GM19099 (cell line): ENCODE results near the gene SERP2.

Source experiments
- POLR2A ChIP-seq: IDR thresholded peaks from 3 replicates; pipeline ENCODE4 v1.6.1; 2011; ENCODE audit warnings: low read depth; ENCODE audit not compliant: insufficient read length; ENCODE audit errors: extremely low read depth

SERP2 gene

DNA sequence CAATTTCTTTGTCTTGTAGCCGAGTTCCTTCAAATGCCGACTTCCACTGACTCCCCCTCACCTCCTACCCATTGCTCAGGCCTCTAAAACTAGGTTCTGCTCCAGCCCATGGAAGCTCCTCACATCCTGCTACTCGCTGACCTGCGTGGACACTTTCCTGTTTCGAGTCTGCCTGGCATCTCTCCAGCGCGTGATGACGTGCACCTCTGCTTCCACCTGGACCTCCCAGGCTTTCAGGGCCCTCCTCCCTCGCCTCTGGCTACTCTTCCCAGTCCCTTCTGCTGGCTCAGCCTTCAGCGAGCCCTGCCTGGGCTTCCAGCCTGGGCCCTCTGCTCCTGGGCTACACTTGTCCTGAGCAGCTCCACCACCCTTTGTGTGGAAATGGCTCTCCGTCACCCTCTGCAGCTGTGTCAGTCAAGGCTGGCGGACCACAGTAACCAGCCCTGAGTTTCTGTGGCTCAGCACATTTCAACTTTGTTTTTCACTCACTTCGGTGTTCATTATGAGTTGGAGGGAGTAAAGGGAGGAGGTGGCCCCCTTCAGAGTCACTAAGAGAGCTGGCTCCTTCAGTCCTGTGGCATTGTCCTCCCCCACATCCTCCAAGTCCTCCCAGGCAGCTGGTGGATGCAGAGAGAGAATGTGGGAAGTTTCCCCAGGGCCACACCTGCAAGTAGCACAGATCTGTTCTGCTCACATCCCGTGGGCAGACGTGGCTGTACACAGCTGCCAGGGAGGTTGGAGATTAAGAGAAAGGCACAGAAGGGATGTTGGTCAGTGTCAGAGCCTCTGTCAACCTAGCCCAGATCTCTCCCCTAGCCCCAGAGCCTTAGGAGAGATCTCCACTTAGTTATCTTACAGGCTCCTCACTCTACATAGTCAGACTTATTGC is 49.4 kb downstream of the SERP2 start:
- no peak for TF ChIP-seq POLR2A

DNA sequence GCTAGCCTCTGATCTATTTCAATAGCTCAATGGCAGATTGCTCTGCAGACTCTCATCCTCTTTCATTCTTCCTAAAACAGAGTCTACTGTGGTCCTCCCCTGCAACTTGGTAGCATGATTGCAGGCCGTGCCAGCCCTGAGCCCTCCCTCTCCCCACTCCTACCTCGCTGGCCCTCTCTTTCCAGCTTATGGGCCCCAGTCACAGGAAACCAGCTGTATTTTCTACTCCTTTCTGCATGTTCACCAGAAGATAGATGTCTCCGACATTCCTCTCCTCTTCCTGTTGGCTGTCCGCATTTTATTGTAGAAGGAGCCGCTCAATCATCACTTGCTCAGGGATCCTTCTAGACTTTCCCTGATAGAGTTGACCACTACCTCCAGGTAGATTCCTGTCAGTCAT is 50.2 kb downstream of the SERP2 start:
- no peak for TF ChIP-seq POLR2A

DNA sequence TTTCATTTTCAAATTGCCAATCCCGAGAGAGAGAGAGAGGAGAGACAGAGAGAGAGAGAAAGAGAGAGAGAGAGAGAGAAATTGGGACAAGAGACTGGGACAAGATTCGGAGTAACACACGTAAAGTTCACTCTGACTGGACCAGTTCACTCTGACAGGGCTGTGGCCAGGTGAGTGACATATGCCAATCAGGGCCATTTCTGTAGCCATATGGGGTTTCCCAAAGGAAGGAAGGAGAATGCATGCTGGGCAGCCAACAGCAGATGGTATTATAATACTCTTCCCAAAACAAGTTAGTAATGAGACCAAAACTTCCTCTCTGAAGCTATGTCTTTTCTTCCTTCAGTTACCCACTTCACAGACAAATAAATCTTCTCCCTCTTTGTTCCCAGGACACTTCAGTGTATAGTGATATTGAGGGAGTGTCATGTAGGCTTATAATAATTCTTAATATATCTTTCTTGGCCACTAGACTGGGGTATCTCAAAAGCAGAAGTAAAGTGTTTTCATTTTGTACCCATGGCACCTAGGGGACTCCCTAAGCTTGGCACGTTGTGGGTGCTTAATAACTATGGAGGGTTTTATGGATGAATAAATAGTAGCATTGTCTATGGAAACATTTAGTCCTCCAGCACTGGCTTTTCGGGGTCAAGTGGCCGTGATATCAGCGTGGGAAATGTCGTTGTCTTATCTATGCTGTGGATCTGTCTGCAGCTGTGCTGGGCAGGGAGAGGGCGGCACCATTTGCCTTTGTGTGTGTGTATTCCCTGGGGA is 51.6 kb downstream of the SERP2 start:
- TF ChIP-seq POLR2A, result no peak

DNA sequence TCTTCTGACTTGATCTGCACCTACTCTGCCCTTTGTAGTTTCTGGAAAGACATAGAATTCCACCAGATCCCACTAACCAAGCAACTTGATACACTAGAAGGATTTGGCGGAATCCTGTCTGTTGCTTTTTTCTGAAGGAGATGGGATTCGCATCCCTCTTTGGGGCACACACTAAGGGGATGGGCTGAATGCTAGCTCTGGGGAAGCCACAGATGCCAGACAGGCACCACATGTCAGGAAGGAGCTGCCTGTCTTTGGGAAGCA is 52.1 kb downstream of the SERP2 start:
- no peak for TF ChIP-seq POLR2A

DNA sequence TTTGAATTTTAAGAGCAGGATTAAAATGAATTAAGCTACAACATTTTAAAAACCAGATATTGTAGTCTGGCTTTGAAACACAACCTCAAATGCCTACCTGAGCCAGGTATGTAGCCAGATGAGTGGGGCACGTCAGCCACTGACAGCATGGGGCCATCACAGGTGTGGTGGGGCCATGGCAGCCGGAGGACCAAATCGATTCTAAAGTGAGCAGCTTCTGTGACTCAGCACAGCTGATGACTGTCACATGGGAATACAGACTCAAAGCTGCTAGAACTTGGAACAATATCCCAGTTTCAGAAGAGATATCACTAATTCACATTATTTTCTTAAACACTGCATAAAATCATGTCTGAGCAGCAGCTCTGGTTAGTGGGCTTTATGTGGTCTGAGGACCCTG is 52.8 kb downstream of the SERP2 start:
- TF ChIP-seq POLR2A, result no peak

DNA sequence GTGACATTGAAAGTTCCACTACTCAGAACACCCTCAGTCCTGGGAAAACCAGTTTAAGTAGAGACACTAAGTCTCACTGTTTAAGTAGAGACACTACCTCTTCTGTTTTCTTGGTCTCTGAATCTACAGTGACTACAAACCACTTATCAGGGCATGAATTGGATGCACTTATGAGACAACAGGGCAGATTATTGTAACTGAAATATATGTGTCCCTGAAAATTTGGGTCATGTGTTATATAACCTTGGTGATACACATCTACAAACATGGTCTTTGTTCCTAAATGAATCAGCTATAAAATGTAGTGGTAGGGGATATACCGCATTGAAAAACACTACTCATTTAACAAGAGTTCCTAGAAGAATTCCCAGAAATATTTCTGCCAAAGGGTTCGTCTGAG is 55.7 kb downstream of the SERP2 start:
- TF ChIP-seq POLR2A, result no peak

DNA sequence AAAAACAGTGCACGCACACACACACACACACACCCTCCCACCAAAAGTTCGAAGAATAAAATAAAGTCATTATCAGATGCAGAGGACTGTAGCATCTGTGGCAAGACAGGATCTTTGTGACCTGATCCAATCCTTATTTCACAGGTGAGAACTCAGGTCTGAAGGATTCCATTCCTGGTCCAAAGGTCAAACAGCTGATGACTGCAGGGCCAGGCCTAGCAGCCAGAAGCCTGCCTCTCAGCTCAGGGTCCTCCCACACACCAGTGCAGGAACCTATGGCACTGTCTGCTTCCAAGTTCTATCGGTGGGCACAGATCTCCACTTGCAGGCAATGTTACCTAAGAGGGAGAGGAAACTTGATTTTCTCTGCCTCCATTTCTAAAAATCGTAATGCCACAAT is 57.5 kb downstream of the SERP2 start:
- no peak for TF ChIP-seq POLR2A

DNA sequence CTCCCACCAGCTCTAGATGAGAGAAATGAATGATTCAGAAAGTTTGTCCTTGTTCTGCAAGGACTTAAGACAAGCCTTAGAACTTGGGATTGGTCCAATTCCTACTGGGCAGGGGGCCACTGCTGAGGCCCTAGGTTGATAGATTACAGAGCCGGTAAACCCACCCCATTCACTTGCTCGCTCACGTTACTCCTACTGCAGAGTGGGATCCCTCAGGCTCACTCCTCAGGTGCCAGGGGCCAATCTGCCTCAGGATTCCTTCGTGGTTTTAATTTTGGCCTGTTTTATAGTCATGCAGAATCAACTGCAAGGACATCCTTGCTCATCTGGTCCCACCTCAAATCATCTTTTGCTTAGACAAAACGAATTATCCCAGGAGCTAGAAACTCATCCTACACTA is 59.0 kb downstream of the SERP2 start:
- TF ChIP-seq POLR2A, result no peak

DNA sequence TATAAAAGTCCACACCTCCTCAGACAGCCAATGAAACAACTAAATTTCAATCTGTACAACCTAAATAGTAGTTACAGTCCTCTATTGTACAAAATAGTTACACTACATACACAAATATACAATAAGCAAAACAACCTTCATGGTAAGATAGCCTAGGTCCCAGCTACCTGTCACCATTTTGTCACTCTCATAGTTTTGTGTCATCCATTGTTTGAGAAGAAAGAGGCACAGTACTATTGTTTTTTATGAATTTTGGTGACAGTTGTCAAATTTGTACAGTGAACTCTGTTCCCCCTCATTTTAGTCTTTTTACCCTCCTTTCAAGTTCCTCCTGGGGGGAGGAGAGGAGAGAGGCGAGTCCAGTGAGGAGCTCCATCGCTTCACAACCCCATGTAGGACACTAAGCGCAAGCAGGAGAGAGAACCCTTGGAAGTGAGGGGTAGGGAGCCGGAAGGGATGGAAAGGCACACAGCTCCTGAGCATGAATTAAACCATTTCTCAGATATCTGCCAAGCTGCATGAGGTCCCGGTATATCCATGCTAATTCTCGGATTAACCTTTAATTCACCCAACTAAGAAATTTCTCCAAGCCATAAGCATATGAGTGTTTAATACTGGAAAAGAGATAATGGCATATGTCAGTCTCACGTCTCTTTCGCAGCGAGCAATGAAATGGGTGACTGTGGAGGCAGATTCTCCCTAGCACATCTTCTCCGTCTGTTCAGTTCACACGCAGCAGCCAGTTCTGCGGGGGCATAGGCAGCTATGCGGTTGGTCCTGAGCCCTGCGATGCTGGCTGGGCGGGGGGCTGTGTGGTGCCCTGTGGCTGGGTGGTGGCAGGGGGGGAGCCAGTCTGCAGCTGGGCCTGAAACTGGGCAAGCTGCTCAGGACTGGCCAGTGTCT is 60.5 kb downstream of the SERP2 start:
- no peak for TF ChIP-seq POLR2A

DNA sequence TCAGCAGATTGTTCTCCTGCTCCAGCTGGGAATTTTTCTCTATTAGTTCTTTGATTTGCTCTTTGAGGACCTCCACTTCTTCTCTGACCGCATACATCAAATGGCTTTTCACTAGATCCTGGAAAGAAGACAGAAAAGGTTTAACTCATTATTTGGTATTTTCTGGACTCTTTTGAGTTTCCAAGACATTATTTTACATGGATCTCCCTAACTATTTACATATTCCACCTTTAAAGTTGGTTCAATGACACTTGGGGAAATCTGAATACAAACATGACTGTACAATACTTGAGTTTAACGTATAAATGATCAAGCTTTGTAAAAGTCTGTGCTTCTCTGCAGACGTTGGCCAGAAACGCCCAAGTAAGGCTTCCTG is 61.1 kb downstream of the SERP2 start:
- TF ChIP-seq POLR2A, result no peak

DNA sequence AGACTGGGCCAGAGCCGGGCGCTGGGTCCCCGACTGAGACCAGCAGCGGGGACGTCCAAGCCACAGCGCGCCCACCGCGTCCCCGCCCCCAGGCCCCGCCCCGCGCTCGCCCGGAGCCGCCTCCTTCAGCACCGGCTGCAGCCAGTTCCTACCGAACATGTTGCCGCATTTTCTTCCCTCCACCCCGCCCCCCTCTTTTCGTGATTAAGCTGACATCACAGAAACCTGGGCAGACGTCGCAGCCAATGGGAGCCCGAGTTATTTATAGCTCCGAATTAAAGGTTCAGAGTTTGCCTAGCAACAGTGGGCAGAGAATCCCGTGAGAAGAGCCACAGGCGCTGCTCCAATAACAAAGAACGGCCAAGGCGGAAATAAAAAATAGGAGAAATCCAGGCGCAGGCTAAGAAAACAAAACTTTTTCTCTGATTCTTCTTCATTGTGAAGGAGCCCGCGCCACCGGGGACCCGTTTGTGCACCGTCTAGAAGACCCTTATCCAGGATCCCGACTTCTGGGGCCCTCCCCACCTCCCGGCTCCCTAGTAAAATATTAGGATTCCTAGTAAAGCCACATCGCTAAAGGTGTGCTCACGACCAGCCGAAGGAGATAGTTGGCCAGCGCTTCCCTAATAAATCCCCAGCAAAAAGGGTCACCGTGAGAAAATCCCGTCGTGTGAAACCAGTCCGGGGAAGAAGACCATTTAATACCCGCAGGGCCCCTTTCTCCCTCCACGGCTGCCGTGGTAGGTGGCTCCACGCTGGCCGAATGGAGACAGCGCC is 61.7 kb downstream of the SERP2 start:
- TF ChIP-seq POLR2A, result no peak

DNA sequence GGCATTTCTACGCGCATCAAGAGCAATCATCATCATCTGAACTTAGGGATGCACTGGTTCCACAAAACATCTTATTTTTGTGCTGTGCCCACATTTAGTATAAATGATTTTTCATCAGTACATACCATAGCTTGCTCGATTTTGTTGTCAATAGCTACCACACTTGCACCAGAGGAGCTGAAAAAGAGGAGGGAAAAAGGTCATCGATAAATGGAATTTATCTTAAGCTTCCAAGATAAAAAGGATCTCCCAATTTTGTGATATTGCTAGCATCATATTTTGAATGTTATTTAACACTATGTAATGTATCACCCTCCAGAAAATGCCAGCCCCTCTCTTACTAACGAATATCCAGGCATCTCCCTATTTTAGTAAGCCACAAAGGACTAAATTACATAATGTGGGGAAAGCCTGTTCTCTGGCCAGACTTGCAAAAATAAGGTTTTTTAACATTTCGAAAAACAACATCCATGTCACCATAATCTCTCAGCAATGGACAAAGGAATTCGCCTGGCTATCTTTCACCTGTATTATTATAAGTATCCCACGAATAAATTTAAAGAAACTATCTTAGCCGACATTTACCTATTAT is 62.4 kb downstream of the SERP2 start:
- no peak for TF ChIP-seq POLR2A

DNA sequence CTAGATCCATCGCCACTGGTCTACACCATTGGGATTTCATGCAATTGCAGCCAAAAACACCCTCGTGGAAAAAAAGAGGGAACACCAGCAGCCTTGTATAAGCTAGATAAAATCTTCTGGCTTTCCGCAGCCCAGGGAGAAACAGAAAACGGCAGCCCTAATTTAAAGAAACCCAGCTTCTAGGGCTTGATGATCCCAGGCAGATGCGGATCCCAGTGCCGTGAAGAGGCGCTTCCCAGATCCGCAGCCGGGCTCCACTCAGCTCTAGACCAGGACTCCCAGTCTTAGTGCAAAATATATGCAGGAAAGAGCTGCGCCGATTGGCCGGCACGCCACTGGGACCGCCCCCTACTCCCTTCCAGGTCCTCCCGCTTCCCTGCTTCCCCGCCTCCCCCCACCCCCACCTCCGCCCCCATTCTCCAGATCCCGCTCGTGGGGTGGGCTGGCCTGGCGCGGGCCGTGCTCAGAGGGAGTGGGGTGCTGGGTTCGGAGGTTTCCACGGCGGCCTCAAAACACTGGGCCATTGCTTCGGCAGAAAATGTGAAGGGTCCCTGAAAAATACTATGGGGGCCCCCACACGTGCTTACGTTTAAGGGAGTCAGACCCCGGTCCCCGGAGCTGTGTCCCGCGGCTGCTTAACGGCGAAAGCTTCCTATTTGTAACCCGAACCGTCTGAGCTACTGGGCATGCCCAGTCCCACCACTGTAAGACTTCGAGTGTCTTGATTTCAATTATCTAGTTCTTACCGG is 63.1 kb downstream of the SERP2 start:
- TF ChIP-seq POLR2A, result no peak
